ENCODE results near the gene LYSMD4.
"Not testable (repeated sequence)": the region's sequence is repeated elsewhere in the genome, so short reads cannot be mapped to it uniquely, and the experiment has no call there.

The LYSMD4 gene

DNA sequence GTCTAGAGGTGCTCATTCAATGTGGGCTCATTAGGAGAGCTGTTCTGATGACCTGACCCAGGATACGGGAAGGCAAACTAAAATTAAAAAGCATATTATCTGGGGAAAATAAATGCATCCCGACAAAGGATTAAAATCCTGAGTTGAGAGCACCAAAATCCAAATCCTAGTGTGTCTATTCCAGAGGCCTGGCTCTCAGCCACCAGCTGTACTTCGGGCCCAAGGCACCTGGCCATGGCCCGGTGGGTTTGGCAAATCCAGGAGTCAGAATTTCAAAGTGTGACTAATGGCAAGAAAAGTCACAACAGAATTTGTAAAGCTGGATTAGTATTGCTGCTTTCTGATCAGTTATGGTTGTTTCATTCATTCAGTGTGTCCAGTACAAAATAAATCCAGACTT, 2.6 kb upstream of the LYSMD4 start:
- Histone ChIP-seq H2AFZ (ENCODE audit: low read length) (no peak overlapping the region), H3K18ac (ENCODE audit: low read length) (no peak overlapping the region), H4K91ac (ENCODE audit: low read depth, low read length, poor library complexity) (no peak overlapping the region), H3K4me1 (ENCODE audit: control insufficient read depth in 2 of 2, insufficient read depth in 1 of 2, low read depth in 1 of 2, low read length in 2 of 2) (peaks cover 4 to 6% of the 10 kb centered on the region in 2 donors), H3K9me3 (replicated peaks in 1 of 2; ENCODE audit: control insufficient read depth in 2 of 2, insufficient read depth in 1 of 2, low read depth in 1 of 2, low read length in 2 of 2) (peaks cover 0 to 3% of the 10 kb centered on the region in 2 donors), H2AK5ac (ENCODE audit: low read depth, low read length) (no peak overlapping the region), H3K14ac (ENCODE audit: low read length) (no peak overlapping the region), H3K27me3 (ENCODE audit: control insufficient read depth in 3 of 3, insufficient read depth in 3 of 3, low read depth in 1 of 3, low read length in 3 of 3) (peaks cover 0 to 3% (median 0%) of the 10 kb centered on the region in 3 experiments), H3K4ac (ENCODE audit: low read length) (no peak overlapping the region), H2BK5ac (ENCODE audit: low read length) (no peak overlapping the region), H3K4me2 (ENCODE audit: insufficient read depth, low read length, poor library complexity, severe bottlenecking) (no peak overlapping the region), H2BK120ac (ENCODE audit: low read depth, low read length) (no peak overlapping the region), H3K79me1 (ENCODE audit: low read depth, low read length) (no peaks in the 10 kb centered on the region), H3K4me3 (ENCODE audit: low read length in 2 of 2) (no peak overlapping the region), H3K36me3 (replicated peaks in 1 of 2; ENCODE audit: control insufficient read depth in 2 of 2, insufficient read depth in 2 of 2, low read length in 2 of 2) (peaks cover 0 to 6% of the 10 kb centered on the region in 2 donors), H3K9ac (ENCODE audit: low read depth, low read length, poor library complexity) (no peak overlapping the region), H3K23ac (ENCODE audit: low read depth, low read length, poor library complexity) (no peak overlapping the region), H3K27ac (replicated peaks; ENCODE audit: low read length) (no peak overlapping the region), H4K8ac (ENCODE audit: low read depth, low read length) (no peak overlapping the region), H2BK12ac (ENCODE audit: low read length) (no peak overlapping the region), H2BK15ac (ENCODE audit: low read length) (no peak overlapping the region)
- WGBS, 2 donors (ENCODE audit: extremely low coverage in 2 of 2, insufficient read length in 2 of 2, insufficient replicate concordance in 1 of 2): no CpG with 5 or more reads among the region's 4 CpGs
- DNase-seq (ENCODE audit: low spot score): no peak

DNA sequence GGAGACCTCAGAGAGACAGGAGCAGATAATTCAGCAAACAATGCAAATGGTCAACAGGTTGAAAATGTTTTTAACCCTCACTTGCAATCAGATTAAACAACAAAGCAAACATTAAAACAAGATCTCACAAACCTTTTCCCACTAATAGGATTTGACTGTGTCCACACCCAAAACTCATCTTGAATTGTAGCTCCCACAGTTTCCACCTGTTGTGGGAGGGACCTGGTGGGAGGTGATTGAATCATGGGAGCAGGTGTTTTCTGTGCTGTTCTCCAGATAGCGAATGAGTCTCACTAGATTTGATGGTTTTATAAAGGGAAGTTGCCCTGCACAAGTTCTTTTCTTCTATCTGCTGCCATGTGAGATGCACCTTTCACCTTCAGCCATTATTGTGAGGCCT, 1.3 kb upstream of the LYSMD4 start:
- H3K18ac ChIP-seq (ENCODE audit: low read length): no peak overlapping the region
- peaks cover 4 to 6% of the 10 kb centered on the region in 2 donors for H3K4me1 ChIP-seq (ENCODE audit: control insufficient read depth in 2 of 2, insufficient read depth in 1 of 2, low read depth in 1 of 2, low read length in 2 of 2)
- no peak overlapping the region for H2BK12ac ChIP-seq (ENCODE audit: low read length)
- H2AK5ac ChIP-seq (ENCODE audit: low read depth, low read length): no peak overlapping the region
- H2AFZ ChIP-seq (ENCODE audit: low read length): no peak overlapping the region
- H2BK15ac ChIP-seq (ENCODE audit: low read length): no peak overlapping the region
- H4K91ac ChIP-seq (ENCODE audit: low read depth, low read length, poor library complexity): no peak overlapping the region
- DNase-seq (ENCODE audit: low spot score): no peak
- no peak overlapping the region for H3K4ac ChIP-seq (ENCODE audit: low read length)
- H3K4me2 ChIP-seq (ENCODE audit: insufficient read depth, low read length, poor library complexity, severe bottlenecking): no peak overlapping the region
- H3K4me3 ChIP-seq (ENCODE audit: low read length in 2 of 2): no peak overlapping the region
- H3K27ac ChIP-seq (replicated peaks; ENCODE audit: low read length): no peak overlapping the region
- H3K9me3 ChIP-seq (replicated peaks in 1 of 2; ENCODE audit: control insufficient read depth in 2 of 2, insufficient read depth in 1 of 2, low read depth in 1 of 2, low read length in 2 of 2): peaks cover 0 to 3% of the 10 kb centered on the region in 2 donors
- H3K36me3 ChIP-seq (replicated peaks in 1 of 2; ENCODE audit: control insufficient read depth in 2 of 2, insufficient read depth in 2 of 2, low read length in 2 of 2): peaks cover 0 to 6% of the 10 kb centered on the region in 2 donors
- H4K8ac ChIP-seq (ENCODE audit: low read depth, low read length): no peak overlapping the region
- no peak overlapping the region for H2BK5ac ChIP-seq (ENCODE audit: low read length)
- WGBS, 2 donors (ENCODE audit: extremely low coverage in 2 of 2, insufficient read length in 2 of 2, insufficient replicate concordance in 1 of 2): no CpG with 5 or more reads among the region's 1 CpG
- H3K27me3 ChIP-seq (ENCODE audit: control insufficient read depth in 3 of 3, insufficient read depth in 3 of 3, low read depth in 1 of 3, low read length in 3 of 3): peaks cover 0 to 3% (median 0%) of the 10 kb centered on the region in 3 experiments
- no peak overlapping the region for H2BK120ac ChIP-seq (ENCODE audit: low read depth, low read length)
- H3K9ac ChIP-seq (ENCODE audit: low read depth, low read length, poor library complexity): no peak overlapping the region
- no peak overlapping the region for H3K14ac ChIP-seq (ENCODE audit: low read length)
- no peak overlapping the region for H3K23ac ChIP-seq (ENCODE audit: low read depth, low read length, poor library complexity)
- H3K79me1 ChIP-seq (ENCODE audit: low read depth, low read length): no peaks in the 10 kb centered on the region

DNA sequence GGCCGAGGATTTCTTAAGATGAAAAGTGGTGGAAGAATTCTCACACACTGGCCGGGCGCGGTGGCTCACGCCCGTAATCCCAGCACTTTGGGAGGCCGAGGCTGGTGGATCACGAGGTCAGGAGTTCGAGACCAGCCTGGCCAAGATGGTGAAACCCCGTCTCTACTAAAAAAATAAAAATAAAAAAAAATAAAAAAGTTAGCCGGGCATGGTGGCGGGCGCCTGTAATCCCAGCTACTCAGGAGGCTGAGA, 729 bp upstream of the LYSMD4 start:
- H2AK5ac ChIP-seq (ENCODE audit: low read depth, low read length); H3K9ac ChIP-seq (ENCODE audit: low read depth, low read length, poor library complexity); H4K91ac ChIP-seq (ENCODE audit: low read depth, low read length, poor library complexity); H3K23ac ChIP-seq (ENCODE audit: low read depth, low read length, poor library complexity); H2BK12ac ChIP-seq (ENCODE audit: low read length); H3K79me1 ChIP-seq (ENCODE audit: low read depth, low read length); H2BK5ac ChIP-seq (ENCODE audit: low read length); H3K9me3 ChIP-seq (replicated peaks in 1 of 2; ENCODE audit: control insufficient read depth in 2 of 2, insufficient read depth in 1 of 2, low read depth in 1 of 2, low read length in 2 of 2); DNase-seq (ENCODE audit: low spot score); H3K36me3 ChIP-seq (replicated peaks in 1 of 2; ENCODE audit: control insufficient read depth in 2 of 2, insufficient read depth in 2 of 2, low read length in 2 of 2); H3K27me3 ChIP-seq (ENCODE audit: control insufficient read depth in 3 of 3, insufficient read depth in 3 of 3, low read depth in 1 of 3, low read length in 3 of 3); H2BK120ac ChIP-seq (ENCODE audit: low read depth, low read length); H3K4me1 ChIP-seq (ENCODE audit: control insufficient read depth in 2 of 2, insufficient read depth in 1 of 2, low read depth in 1 of 2, low read length in 2 of 2); H3K14ac ChIP-seq (ENCODE audit: low read length); H3K4ac ChIP-seq (ENCODE audit: low read length); H3K27ac ChIP-seq (replicated peaks; ENCODE audit: low read length): not testable (repeated sequence)
- Histone ChIP-seq H2AFZ (ENCODE audit: low read length) (peak overlapping the region; percentile 100), H3K18ac (ENCODE audit: low read length) (peak overlapping the region; percentile 94), H4K8ac (ENCODE audit: low read depth, low read length) (peak overlapping the region; percentile 92), H3K4me2 (ENCODE audit: insufficient read depth, low read length, poor library complexity, severe bottlenecking) (peak overlapping the region; percentile 63), H3K4me3 (ENCODE audit: low read length in 2 of 2) (peak overlapping the region in 1 of 2 donors; percentile 82), H2BK15ac (ENCODE audit: low read length) (peak overlapping the region; percentile 72)
- WGBS, 2 donors (ENCODE audit: extremely low coverage in 2 of 2, insufficient read length in 2 of 2, insufficient replicate concordance in 1 of 2): no CpG with 5 or more reads among the region's 13 CpGs

DNA sequence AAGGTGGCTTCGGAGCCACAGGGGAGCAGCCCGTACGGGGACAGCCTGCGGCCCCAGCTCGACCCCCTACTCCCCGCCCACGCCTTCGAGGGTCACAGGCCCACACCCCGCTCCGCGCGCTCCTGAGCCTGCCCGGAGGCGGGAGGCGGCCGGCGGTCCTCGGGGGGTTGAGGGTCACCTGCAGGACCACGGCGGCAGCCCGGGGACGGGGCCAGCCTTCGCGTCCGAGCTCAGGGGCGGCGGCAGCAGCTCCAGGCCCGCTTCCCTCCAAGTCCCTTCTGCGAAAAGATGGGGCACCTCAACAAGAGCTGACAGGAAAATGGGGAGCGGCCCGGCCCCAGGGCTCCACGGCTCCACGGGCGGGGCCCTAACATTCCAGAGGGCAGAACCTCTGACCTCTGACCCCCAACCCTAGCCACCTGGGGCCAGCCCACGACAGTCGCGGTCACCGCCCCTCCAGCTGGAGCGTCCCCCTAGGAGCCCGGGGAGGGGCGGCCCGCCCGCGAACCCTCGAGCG, 428 bp downstream of the LYSMD4 start:
- no CpG with 5 or more reads among the region's 46 CpGs for WGBS, 2 donors (ENCODE audit: extremely low coverage in 2 of 2, insufficient read length in 2 of 2, insufficient replicate concordance in 1 of 2)
- peak overlapping the region; percentile 77 for H3K23ac ChIP-seq (ENCODE audit: low read depth, low read length, poor library complexity)
- DNase-seq (ENCODE audit: low spot score): no peak

More for the DNA sequence above, 428 bp downstream of the LYSMD4 start:
- Histone ChIP-seq H2BK12ac (ENCODE audit: low read length) (no peak overlapping the region), H3K18ac (ENCODE audit: low read length) (peak overlapping the region; percentile 93), H2BK5ac (ENCODE audit: low read length) (peak overlapping the region; percentile 90), H2BK15ac (ENCODE audit: low read length) (peak overlapping the region; percentile 43), H3K4me1 (ENCODE audit: control insufficient read depth in 2 of 2, insufficient read depth in 1 of 2, low read depth in 1 of 2, low read length in 2 of 2) (peaks cover 4 to 6% of the 10 kb centered on the region in 2 donors), H3K4me2 (ENCODE audit: insufficient read depth, low read length, poor library complexity, severe bottlenecking) (peak overlapping the region; percentile 89), H3K9ac (ENCODE audit: low read depth, low read length, poor library complexity) (peak overlapping the region; percentile 82), H4K91ac (ENCODE audit: low read depth, low read length, poor library complexity) (no peak overlapping the region), H4K8ac (ENCODE audit: low read depth, low read length) (no peak overlapping the region), H3K4me3 (ENCODE audit: low read length in 2 of 2) (peak overlapping the region; percentile 82 to 94), H2AFZ (ENCODE audit: low read length) (peak overlapping the region; percentile 100), H3K14ac (ENCODE audit: low read length) (no peak overlapping the region), H3K27me3 (ENCODE audit: control insufficient read depth in 3 of 3, insufficient read depth in 3 of 3, low read depth in 1 of 3, low read length in 3 of 3) (peaks cover 0 to 3% (median 0%) of the 10 kb centered on the region in 3 experiments), H3K36me3 (replicated peaks in 1 of 2; ENCODE audit: control insufficient read depth in 2 of 2, insufficient read depth in 2 of 2, low read length in 2 of 2) (peaks cover 11 to 18% of the 10 kb centered on the region in 2 donors), H2BK120ac (ENCODE audit: low read depth, low read length) (peak overlapping the region; percentile 49), H3K4ac (ENCODE audit: low read length) (no peak overlapping the region), H3K27ac (replicated peaks; ENCODE audit: low read length) (peak overlapping the region; percentile 59), H2AK5ac (ENCODE audit: low read depth, low read length) (peak overlapping the region; percentile 74), H3K79me1 (ENCODE audit: low read depth, low read length) (no peaks in the 10 kb centered on the region), H3K9me3 (replicated peaks in 1 of 2; ENCODE audit: control insufficient read depth in 2 of 2, insufficient read depth in 1 of 2, low read depth in 1 of 2, low read length in 2 of 2) (peaks cover 0 to 3% of the 10 kb centered on the region in 2 donors)
